ENCODE data around the gene KRTAP4-2. TPM values are rescaled to one million over a fixed set of nuclear protein-coding genes. Genes with fewer than 3 reads are reported as not detected.

Gene KRTAP4-2
- total RNA-seq, 1 experiment from 2014 or later: not detected

GRCh38 chr17:41223821-41224220, 45.8 kb upstream of the KRTAP4-2 start:
- ChIA-PET POLR2A (no interaction called here), CTCF (no interaction called here)
- TF ChIP-seq SIN3A (IDR thresholded peaks at IDR 0.05; ENCODE audit: borderline replicate concordance, insufficient read depth, low read depth, low read length) (no peak), CTCF (IDR thresholded peaks at IDR 0.05) (no peak), POLR2AphosphoS5 (IDR thresholded peaks at IDR 0.05; ENCODE audit: low read depth, low read length) (no peak), REST (IDR thresholded peaks at IDR 0.05; ENCODE audit: insufficient read depth in 1 of 2, low read depth in 2 of 2, low read length in 1 of 2) (no peak), TCF7L2 (IDR thresholded peaks at IDR 0.05; ENCODE audit: low read depth, low read length) (no peak)
- H3K4me1 ChIP-seq (ENCODE audit: control insufficient read depth, insufficient read depth, low read length): no peaks in the 10 kb centered on the region
- no peak for ATAC-seq
- peaks cover 13% of the 10 kb centered on the region; the same call in 1 of the 2 replicates for H3K27me3 ChIP-seq (ENCODE audit: control insufficient read depth, insufficient read depth, low read length)
- H3K36me3 ChIP-seq (ENCODE audit: control insufficient read depth, insufficient read depth, low read length): no peaks in the 10 kb centered on the region
- in situ Hi-C loops (cut with HindIII; ENCODE audit: low pct_unique_long_range_greater_than_20kb, low sequenced_read_pairs): no loop called here
- intact Hi-C loops (cut with micrococcal nuclease; ENCODE audit: unreplicated experiment): no loop called here
- no TSS peak for BruUV-seq (replicated peaks)
- DNase-seq (ENCODE audit: low read depth, low spot score): no peak
- no peaks in the 10 kb centered on the region for H3K9me3 ChIP-seq (ENCODE audit: control insufficient read depth, insufficient read depth, low read depth, low read length)
- H3K27ac ChIP-seq (ENCODE audit: low read length): no peak overlapping the region
- H3K4me3 ChIP-seq (ENCODE audit: low read depth in 2 of 2, low read length in 2 of 2): no peak overlapping the region

GRCh38 chr17:41215681-41216080, 37.7 kb upstream of the KRTAP4-2 start:
- no peaks in the 10 kb centered on the region for H3K4me1 ChIP-seq (ENCODE audit: control insufficient read depth, insufficient read depth, low read length)
- in situ Hi-C loops (cut with HindIII; ENCODE audit: low pct_unique_long_range_greater_than_20kb, low sequenced_read_pairs): no loop called here
- H3K4me3 ChIP-seq (ENCODE audit: low read depth in 2 of 2, low read length in 2 of 2): no peak overlapping the region
- CTCF ChIA-PET: no interaction called here
- no peaks in the 10 kb centered on the region for H3K36me3 ChIP-seq (ENCODE audit: control insufficient read depth, insufficient read depth, low read length)
- no peaks in the 10 kb centered on the region; the same call in 1 of the 2 replicates for H3K27me3 ChIP-seq (ENCODE audit: control insufficient read depth, insufficient read depth, low read length)
- intact Hi-C loops (cut with micrococcal nuclease; ENCODE audit: unreplicated experiment): no loop called here
- no TSS peak for BruUV-seq (replicated peaks)
- no peak for DNase-seq (ENCODE audit: low read depth, low spot score)
- H3K9me3 ChIP-seq (ENCODE audit: control insufficient read depth, insufficient read depth, low read depth, low read length): no peaks in the 10 kb centered on the region
- TF ChIP-seq SIN3A (IDR thresholded peaks at IDR 0.05; ENCODE audit: borderline replicate concordance, insufficient read depth, low read depth, low read length) (no peak), POLR2AphosphoS5 (IDR thresholded peaks at IDR 0.05; ENCODE audit: low read depth, low read length) (no peak), TCF7L2 (IDR thresholded peaks at IDR 0.05; ENCODE audit: low read depth, low read length) (no peak), REST (IDR thresholded peaks at IDR 0.05; ENCODE audit: insufficient read depth in 1 of 2, low read depth in 2 of 2, low read length in 1 of 2) (no peak), CTCF (IDR thresholded peaks at IDR 0.05) (no peak)
- no peak for ATAC-seq
- no peak overlapping the region for H3K27ac ChIP-seq (ENCODE audit: low read length)
- POLR2A ChIA-PET: no interaction called here

Data from Panc1 (cell line).